SK-N-SH (cell line): ENCODE results near the gene ZHX3.

ENCODE experiments used
- CTCF ChIP-seq: fragments of 200-600 bp; sonication (generic); IDR thresholded peaks from 2 replicates; pipeline ENCODE4 v1.6.1; 2017; ENCODE audit warnings: antibody characterized with exemption, mild to moderate bottlenecking, moderate library complexity
- EP300 ChIP-seq, 2 experiments: IDR thresholded peaks; 2 replicates each; pipeline versions ENCODE4 v1.4.0 to v1.6.1; 2012; ENCODE audit warnings: borderline replicate concordance in 1 of 2, low read depth in 1 of 2, low read length in 1 of 2
- EZH2phosphoT487 ChIP-seq: fragments of 200-600 bp; sonication (generic); IDR thresholded peaks from 2 replicates; pipeline ENCODE4 v1.6.1; 2017; ENCODE audit warnings: low read depth, mixed run types, mild to moderate bottlenecking, antibody characterized with exemption, moderate library complexity, borderline replicate concordance
- FOXJ3 ChIP-seq: sonication (generic); formaldehyde crosslinking; IDR thresholded peaks from 2 replicates; pipeline ENCODE4 v1.5.1; 2020; ENCODE audit warnings: mild to moderate bottlenecking, missing genetic modification reagents
- FOXM1 ChIP-seq: IDR thresholded peaks from 2 replicates; pipeline ENCODE4 v1.4.0; 2012; ENCODE audit warnings: low read depth, mild to moderate bottlenecking
- MAX ChIP-seq: IDR thresholded peaks from 2 replicates; pipeline ENCODE4 v1.4.0; 2012; ENCODE audit warnings: low read depth
- MXI1 ChIP-seq: IDR thresholded peaks from 2 replicates; pipeline ENCODE4 v1.6.1; 2012; ENCODE audit warnings: mild to moderate bottlenecking, low read depth, low read length, improper control_type of control experiment
- RAD21 ChIP-seq: IDR thresholded peaks from 2 replicates; pipeline ENCODE4 v1.6.1; 2012; ENCODE audit warnings: mild to moderate bottlenecking, low read length
- TAF1 ChIP-seq: IDR thresholded peaks from 2 replicates; pipeline ENCODE4 v1.6.1; 2012; ENCODE audit warnings: low read depth, mild to moderate bottlenecking, low read length, moderate library complexity, borderline replicate concordance
- TCF12 ChIP-seq: IDR thresholded peaks from 2 replicates; pipeline ENCODE4 v1.4.0; 2012
- USF2 ChIP-seq: fragments of 150-350 bp; IDR thresholded peaks from 2 replicates; pipeline ENCODE4 v1.6.1; 2017; ENCODE audit warnings: antibody characterized with exemption, low read length, low read depth, borderline replicate concordance
- YY1 ChIP-seq: IDR thresholded peaks from 2 replicates; pipeline ENCODE4 v1.4.0; 2012; ENCODE audit warnings: low read depth, mild to moderate bottlenecking

GRCh38 chr20:41306061-41306727, 11.3 kb downstream of the ZHX3 start:
- TF ChIP-seq USF2 (no peak), RAD21 (no peak), TAF1 (no peak), CTCF (no peak), TCF12 (no peak), FOXJ3 (CRISPR knock-in tag) (no peak), YY1 (no peak), MXI1 (no peak), MAX (no peak), EZH2phosphoT487 (no peak), EP300 (IDR thresholded peaks at IDR 0.05; ENCODE audit: borderline replicate concordance in 1 of 2, low read depth in 1 of 2, low read length in 1 of 2) (no peak), FOXM1 (no peak)
